Esophagus (tissue), 2 donors: ENCODE data around the gene FSTL5. TPM values are rescaled to one million over a fixed set of nuclear protein-coding genes. Genes with fewer than 3 reads are reported as not detected.

Source experiments
- H3K27ac ChIP-seq, 2 donors: one replicate each; pipeline ENCODE4 v1.5.1; 2013; ENCODE audit warnings: low read depth in 2 of 2, mild to moderate bottlenecking in 2 of 2, inconsistent platforms in 1 of 2, low read length in 1 of 2, moderate library complexity in 1 of 2
- H3K27me3 ChIP-seq, 2 donors: one replicate each; pipeline ENCODE4 v1.6.1; 2013; ENCODE audit warnings: low read length in 2 of 2, control low read depth in 1 of 2, mild to moderate bottlenecking in 1 of 2; ENCODE audit not compliant: insufficient read depth in 2 of 2, control insufficient read depth in 1 of 2
- H3K36me3 ChIP-seq, 2 donors: one replicate each; pipeline ENCODE4 v1.6.1; 2013; ENCODE audit warnings: low read length in 1 of 2; ENCODE audit not compliant: control insufficient read depth in 2 of 2, insufficient read depth in 2 of 2
- H3K4me1 ChIP-seq, 2 donors: one replicate each; pipeline ENCODE4 v1.6.1; 2013; ENCODE audit warnings: low read length in 1 of 2; ENCODE audit not compliant: control insufficient read depth in 2 of 2, insufficient read depth in 2 of 2
- H3K4me3 ChIP-seq, 2 donors: one replicate each; pipeline ENCODE4 v1.5.1; 2013; ENCODE audit warnings: low read length in 2 of 2, mild to moderate bottlenecking in 2 of 2, low read depth in 1 of 2, moderate library complexity in 1 of 2
- H3K9me3 ChIP-seq, 2 donors: one replicate each; pipeline ENCODE4 v1.6.1; 2013; ENCODE audit warnings: mild to moderate bottlenecking in 2 of 2, low read depth in 1 of 2, low read length in 1 of 2, moderate library complexity in 1 of 2; ENCODE audit not compliant: control insufficient read depth in 2 of 2, insufficient read depth in 1 of 2
- WGBS, 2 donors: extraction: QIAGEN DNeasy Blood & Tissue Kit; methylation state at CpG; one replicate each; pipeline ENCODE4 v1.1.7; 2013; 5-methylcytosine and 5-hydroxymethylcytosine counted together
- polyA plus RNA-seq, 2 donors: library from polyadenylated mRNA; stranded (reverse); fragments of 200-250 nt; gene quantifications; one replicate each; pipeline ENCODE4 v1.2.3, GENCODE V29; 2013
- donor health status: healthy with polysubstance abuse.
- donor health status: Bipolar disorder and iron deficiency.

FSTL5 gene
- polyA plus RNA-seq, 2 donors, result not detected

- Histone ChIP-seq H3K27me3 (no peaks in the 10 kb centered on the region), H3K9me3 (no peaks in the 10 kb centered on the region), H3K4me1 (no peaks in the 10 kb centered on the region), H3K36me3 (no peaks in the 10 kb centered on the region), H3K4me3 (no peak overlapping the region), H3K27ac (no peak overlapping the region)
- whole genome bisulfite sequencing, 2 donors, result 70 to 78% methylated on average over 1 of the region's 1 CpG
Measured at GRCh38 chr4:161893566-161893965, 270.2 kb downstream of the FSTL5 start.

DNA sequence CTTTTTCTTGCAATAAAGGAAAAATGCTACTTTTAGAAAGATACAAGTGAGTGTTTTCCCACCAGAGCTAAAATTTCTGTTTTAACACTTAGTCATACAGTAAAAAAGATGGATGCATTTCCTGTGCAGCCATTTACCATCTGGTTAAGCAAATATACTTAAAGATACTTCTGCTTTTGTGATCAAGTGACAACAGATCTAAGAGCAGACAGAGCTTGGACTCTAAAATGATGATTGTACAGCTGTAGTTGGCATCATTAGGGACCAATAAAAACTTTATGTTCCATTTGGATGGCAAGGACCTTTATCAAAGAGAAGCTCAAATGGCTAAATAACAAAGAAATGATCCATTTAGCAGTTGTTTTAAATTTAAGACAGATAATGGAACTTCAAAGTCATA, 270.8 kb downstream of the FSTL5 start:
- no peaks in the 10 kb centered on the region for H3K27me3 ChIP-seq

GRCh38 chr4:161883157-161883556, 280.6 kb downstream of the FSTL5 start:
- Histone ChIP-seq H3K27me3 (no peaks in the 10 kb centered on the region), H3K4me1 (no peaks in the 10 kb centered on the region), H3K9me3 (no peaks in the 10 kb centered on the region), H3K36me3 (no peaks in the 10 kb centered on the region), H3K27ac (no peak overlapping the region), H3K4me3 (no peak overlapping the region)
- WGBS, 2 donors, result 53 to 55% methylated on average over 4 of the region's 4 CpGs

More for the DNA sequence above, 270.8 kb downstream of the FSTL5 start:
- H3K36me3 ChIP-seq, result no peaks in the 10 kb centered on the region
- no peaks in the 10 kb centered on the region for H3K9me3 ChIP-seq
- no peaks in the 10 kb centered on the region for H3K4me1 ChIP-seq
- H3K27ac ChIP-seq, result no peak overlapping the region
- no peak overlapping the region for H3K4me3 ChIP-seq

- Histone ChIP-seq H3K27ac (no peak overlapping the region), H3K4me3 (no peak overlapping the region), H3K9me3 (no peaks in the 10 kb centered on the region), H3K27me3 (no peaks in the 10 kb centered on the region), H3K4me1 (no peaks in the 10 kb centered on the region), H3K36me3 (no peaks in the 10 kb centered on the region)
- 75 to 78% methylated on average over 4 of the region's 4 CpGs for WGBS, 2 donors
Measured at GRCh38 chr4:161881370-161881769, 282.4 kb downstream of the FSTL5 start.

GRCh38 chr4:161869511-161869910, 294.3 kb downstream of the FSTL5 start:
- WGBS, 2 donors, result 71 to 76% methylated on average over 2 of the region's 2 CpGs

GRCh38 chr4:161856711-161857326, 307.0 kb downstream of the FSTL5 start:
- 67 to 77% methylated on average over 1 of the region's 1 CpG for WGBS, 2 donors
- H3K4me3 ChIP-seq, result no peak overlapping the region
- no peaks in the 10 kb centered on the region for H3K4me1 ChIP-seq
- H3K27ac ChIP-seq, result no peak overlapping the region
- H3K36me3 ChIP-seq, result no peaks in the 10 kb centered on the region
- no peaks in the 10 kb centered on the region for H3K9me3 ChIP-seq
- no peaks in the 10 kb centered on the region for H3K27me3 ChIP-seq

More at GRCh38 chr4:161869511-161869910, 294.3 kb downstream of the FSTL5 start:
- Histone ChIP-seq H3K27ac (no peak overlapping the region), H3K36me3 (no peaks in the 10 kb centered on the region), H3K9me3 (no peaks in the 10 kb centered on the region), H3K27me3 (no peaks in the 10 kb centered on the region), H3K4me1 (no peaks in the 10 kb centered on the region), H3K4me3 (no peak overlapping the region)

- no peak overlapping the region for H3K27ac ChIP-seq
- H3K4me1 ChIP-seq, result no peaks in the 10 kb centered on the region
- H3K27me3 ChIP-seq, result no peaks in the 10 kb centered on the region
- H3K36me3 ChIP-seq, result no peaks in the 10 kb centered on the region
- H3K4me3 ChIP-seq, result no peak overlapping the region
- H3K9me3 ChIP-seq, result no peaks in the 10 kb centered on the region
- 15% methylated on average over 1 of the region's 1 CpG for WGBS, 2 donors
Measured at GRCh38 chr4:161850631-161851030, 313.2 kb downstream of the FSTL5 start.

DNA sequence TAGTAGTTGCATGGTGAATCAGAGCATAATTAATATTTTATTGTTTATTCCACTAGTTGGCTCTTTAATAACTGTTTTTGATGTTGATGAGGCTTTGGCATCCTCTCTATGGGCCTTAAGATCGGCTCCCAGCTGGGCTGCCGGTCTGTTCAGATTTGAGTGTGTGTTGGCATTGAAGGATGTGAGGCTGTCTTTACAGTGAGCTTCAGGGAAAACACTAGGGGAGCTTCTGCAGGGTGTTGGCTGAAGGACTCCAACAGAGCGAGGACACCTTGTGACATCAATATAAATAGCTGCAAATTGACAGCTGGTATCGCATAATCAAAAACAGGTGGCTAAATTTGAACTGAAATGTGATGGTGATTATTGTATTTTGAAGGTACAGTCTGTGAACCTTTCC, 322.0 kb downstream of the FSTL5 start:
- 68 to 70% methylated on average over 4 of the region's 4 CpGs for WGBS, 2 donors
- Histone ChIP-seq H3K27ac (no peak overlapping the region), H3K4me3 (no peak overlapping the region)

DNA sequence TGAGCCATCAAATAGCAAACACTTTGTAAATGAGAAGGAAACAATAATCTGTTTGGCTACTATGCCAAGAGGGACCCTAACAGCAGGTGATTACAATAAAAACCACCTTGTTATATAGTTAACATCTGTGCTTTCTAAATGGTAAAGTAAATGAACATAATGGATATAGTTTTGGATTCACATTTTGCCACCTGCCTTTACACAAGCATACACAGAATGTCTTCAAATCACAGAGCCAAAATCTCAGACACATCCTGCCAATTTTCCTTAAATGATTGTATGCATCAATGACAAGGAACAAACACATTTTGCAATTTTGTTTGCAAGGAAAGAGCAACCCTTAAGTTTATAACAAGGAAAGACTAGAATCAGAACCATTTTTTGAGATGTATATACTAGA, 334.2 kb downstream of the FSTL5 start:
- Histone ChIP-seq H3K4me1 (no peaks in the 10 kb centered on the region), H3K4me3 (no peak overlapping the region), H3K27me3 (no peaks in the 10 kb centered on the region), H3K36me3 (no peaks in the 10 kb centered on the region), H3K9me3 (peaks cover 3 to 4% of the 10 kb centered on the region in 2 donors), H3K27ac (no peak overlapping the region)

More for the DNA sequence above, 322.0 kb downstream of the FSTL5 start:
- Histone ChIP-seq H3K27me3 (no peaks in the 10 kb centered on the region), H3K36me3 (no peaks in the 10 kb centered on the region), H3K9me3 (no peaks in the 10 kb centered on the region), H3K4me1 (no peaks in the 10 kb centered on the region)

DNA sequence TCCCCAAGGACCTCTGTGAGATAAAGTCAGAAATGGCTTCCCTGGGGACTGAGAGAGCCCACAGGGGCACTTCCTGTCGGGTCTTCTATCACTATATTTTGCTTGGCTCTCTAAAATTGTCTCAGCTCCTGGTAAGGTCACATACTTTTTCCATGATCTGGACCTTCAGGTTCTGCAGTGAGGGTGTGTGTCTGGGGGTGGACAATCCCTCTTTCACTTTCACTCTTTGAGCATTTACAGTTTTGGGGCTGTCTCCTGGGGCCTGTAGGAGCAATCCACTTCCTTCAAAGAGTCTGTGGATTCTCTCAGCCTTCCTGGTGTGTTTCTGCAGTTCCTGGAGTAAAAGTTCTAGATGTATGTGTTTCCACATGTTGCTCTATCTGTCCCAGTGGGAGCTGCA, 335.7 kb downstream of the FSTL5 start:
- Histone ChIP-seq H3K27me3 (no peaks in the 10 kb centered on the region), H3K9me3 (peaks cover 3 to 8% of the 10 kb centered on the region in 2 donors), H3K4me1 (no peaks in the 10 kb centered on the region), H3K36me3 (no peaks in the 10 kb centered on the region), H3K27ac (no peak overlapping the region), H3K4me3 (no peak overlapping the region)
- WGBS, 2 donors, result 32 to 38% methylated on average over 1 of the region's 1 CpG
